SH-SY5Y (cell line): ENCODE measurements around the gene LAPTM4A.

Experiments
- GATA2 ChIP-seq: IDR thresholded peaks from 2 replicates; pipeline ENCODE4 v1.6.1; 2011; ENCODE audit warnings: mild to moderate bottlenecking, low read depth, low read length
- GATA3 ChIP-seq: IDR thresholded peaks from 2 replicates; pipeline ENCODE4 v1.6.1; 2011; ENCODE audit warnings: low read depth, mild to moderate bottlenecking, low read length, moderate library complexity

- TF ChIP-seq GATA2 (no peak), GATA3 (no peak)
Observed at GRCh38 chr2:19991895-19992294, 59.5 kb downstream of the LAPTM4A start.
